Liver (tissue), 9 donors: Measurements from ENCODE around the gene MOB3B. TPM values are rescaled to one million over a fixed set of nuclear protein-coding genes. Genes with fewer than 3 reads are reported as not detected.

Source experiments
- DNase-seq: peaks from one replicate; pipeline ENCODE4 v3.0.0-alpha.2; 2017; ENCODE audit warnings: low spot score
- H3K27ac ChIP-seq, 2 donors: one replicate each; pipeline ENCODE4 v1.7.0; 2013; ENCODE audit warnings: inconsistent platforms in 2 of 2, low read length in 2 of 2, control low read depth in 1 of 2, low read depth in 1 of 2, mild to moderate bottlenecking in 1 of 2
- H3K27me3 ChIP-seq, 4 donors: one replicate each; pipeline versions ENCODE4 v1.6.1 to v1.7.0; 2013; ENCODE audit warnings: low read length in 3 of 4, inconsistent platforms in 1 of 4, mild to moderate bottlenecking in 1 of 4, moderate library complexity in 1 of 4; ENCODE audit not compliant: control insufficient read depth in 4 of 4, insufficient read depth in 4 of 4
- H3K36me3 ChIP-seq, 4 donors: one replicate each; pipeline versions ENCODE4 v1.6.1 to v1.7.0; 2013; ENCODE audit warnings: low read length in 3 of 4, mild to moderate bottlenecking in 3 of 4, low read depth in 1 of 4, moderate library complexity in 1 of 4; ENCODE audit not compliant: control insufficient read depth in 4 of 4, insufficient read depth in 3 of 4
- H3K4me1 ChIP-seq, 4 donors: one replicate each; pipeline versions ENCODE4 v1.6.1 to v1.7.0; 2013; ENCODE audit warnings: low read length in 3 of 4, mild to moderate bottlenecking in 3 of 4, moderate library complexity in 1 of 4; ENCODE audit not compliant: control insufficient read depth in 4 of 4, insufficient read depth in 4 of 4
- H3K4me3 ChIP-seq, 3 donors: one replicate each; pipeline versions ENCODE4 v1.6.1 to v1.7.0; 2013; ENCODE audit warnings: low read length in 3 of 3, control low read depth in 1 of 3, low read depth in 1 of 3, mild to moderate bottlenecking in 1 of 3
- H3K9ac ChIP-seq, 2 donors: one replicate each; pipeline ENCODE4 v1.7.0; 2013; ENCODE audit warnings: low read length in 2 of 2, mild to moderate bottlenecking in 2 of 2, moderate library complexity in 2 of 2, control low read depth in 1 of 2, low read depth in 1 of 2
- H3K9me3 ChIP-seq, 4 donors: one replicate each; pipeline versions ENCODE4 v1.6.1 to v1.7.0; 2013; ENCODE audit warnings: low read length in 3 of 4; ENCODE audit not compliant: control insufficient read depth in 4 of 4
- ATF3 ChIP-seq: IDR thresholded peaks from 2 replicates; pipeline ENCODE4 v1.6.1; 2016; ENCODE audit warnings: antibody characterized with exemption
- CTCF ChIP-seq: fragments of 150-350 bp; IDR thresholded peaks from 2 replicates; pipeline ENCODE4 v1.5.1; 2017; ENCODE audit warnings: improper control_type of control experiment, low read depth, low read length; ENCODE audit not compliant: missing input control
- EGR1 ChIP-seq, 2 donors: IDR thresholded peaks; 2 replicates each; pipeline ENCODE4 v1.6.1; 2016 to 2018; ENCODE audit warnings: antibody characterized with exemption in 2 of 2, low read depth in 2 of 2
- FOXA2 ChIP-seq: IDR thresholded peaks from 2 replicates; pipeline ENCODE4 v1.6.1; 2016; ENCODE audit warnings: antibody characterized with exemption
- GABPA ChIP-seq, 2 donors: IDR thresholded peaks in 1 of 2; conservative IDR thresholded peaks in 1 of 2; 2 replicates each; pipeline ENCODE4 v1.6.1; 2016; ENCODE audit warnings: antibody characterized with exemption in 2 of 2, mild to moderate bottlenecking in 1 of 2, moderate library complexity in 1 of 2
- HNF4G ChIP-seq: IDR thresholded peaks from 2 replicates; pipeline ENCODE4 v1.6.1; 2016; ENCODE audit warnings: antibody characterized with exemption
- JUND ChIP-seq, 2 donors: IDR thresholded peaks; 2 replicates each; pipeline ENCODE4 v1.6.1; 2016; ENCODE audit warnings: antibody characterized with exemption in 2 of 2
- MAX ChIP-seq: IDR thresholded peaks from 2 replicates; pipeline ENCODE4 v1.6.1; 2016; ENCODE audit warnings: antibody characterized with exemption
- NR2F2 ChIP-seq: IDR thresholded peaks from 2 replicates; pipeline ENCODE4 v1.6.1; 2016; ENCODE audit warnings: antibody characterized with exemption
- REST ChIP-seq: IDR thresholded peaks from 2 replicates; pipeline ENCODE4 v1.6.1; 2016; ENCODE audit warnings: antibody characterized with exemption, mild to moderate bottlenecking
- RXRA ChIP-seq, 2 donors: IDR thresholded peaks; 2 replicates each; pipeline ENCODE4 v1.6.1; 2017 to 2018; ENCODE audit warnings: antibody characterized with exemption in 2 of 2, mild to moderate bottlenecking in 1 of 2
- SP1 ChIP-seq: IDR thresholded peaks from 2 replicates; pipeline ENCODE4 v1.6.1; 2018; ENCODE audit warnings: antibody characterized with exemption, mild to moderate bottlenecking
- TAF1 ChIP-seq: conservative IDR thresholded peaks from 2 replicates; pipeline ENCODE4 v1.6.1; 2016; ENCODE audit warnings: antibody characterized with exemption, mild to moderate bottlenecking
- YY1 ChIP-seq: IDR thresholded peaks from 2 replicates; pipeline ENCODE4 v1.6.1; 2016; ENCODE audit warnings: antibody characterized with exemption, mild to moderate bottlenecking
- ZBTB33 ChIP-seq: IDR thresholded peaks from 2 replicates; pipeline ENCODE4 v1.6.1; 2016; ENCODE audit warnings: antibody characterized with exemption
- WGBS: extraction: QIAGEN DNeasy Blood & Tissue Kit; methylation state at CpG from one replicate; pipeline ENCODE4 v1.1.7; 2013; 5-methylcytosine and 5-hydroxymethylcytosine counted together
- polyA plus RNA-seq, 2 donors: library from polyadenylated mRNA; stranded (reverse) in 1 of 2; unstranded in 1 of 2; fragments of 200-250 nt in 1 of 2; fragments of >200 nt in 1 of 2; fragmentation: Nextera tagmentation in 1 of 2; extraction: Ambion mirVana in 1 of 2; gene quantifications; one replicate each; pipeline versions ENCODE4 v1.2.1 to v1.2.3, GENCODE V29; 2013 to 2015
- total RNA-seq, 2 donors: library from RNA; depleted of rRNA; stranded (reverse); fragments of >200 nt; gene quantifications; one replicate each; pipeline ENCODE4 v1.2.3, GENCODE V29; 2014
- donor health status: healthy.
- donor health status: healthy.
- donor health status: healthy.
- donor health status: healthy.
- donor health status: healthy.

MOB3B gene
- total and polyA plus RNA-seq, 4 donors = 0.36 to 1.1 (median 0.76) TPM

- H3K9ac ChIP-seq = no peak overlapping the region
- H3K4me3 ChIP-seq = no peak overlapping the region
- no peak for DNase-seq
- H3K36me3 ChIP-seq = no peaks in the 10 kb centered on the region
- no peaks in the 10 kb centered on the region for H3K9me3 ChIP-seq
- no peak overlapping the region for H3K27ac ChIP-seq
- H3K4me1 ChIP-seq = no peaks in the 10 kb centered on the region
- no peaks in the 10 kb centered on the region for H3K27me3 ChIP-seq
- no peak for TF ChIP-seq HNF4G
- TF ChIP-seq GABPA (IDR thresholded peaks at IDR 0.05 in 1 of 2, conservative IDR thresholded peaks at IDR 0.05 in 1 of 2) = no peak
- no peak for TF ChIP-seq JUND (IDR thresholded peaks at IDR 0.05)
- no peak for TF ChIP-seq REST
- TF ChIP-seq ZBTB33 = no peak
- TF ChIP-seq TAF1 = no peak
- no peak for TF ChIP-seq RXRA (IDR thresholded peaks at IDR 0.05)
- no peak for TF ChIP-seq EGR1 (IDR thresholded peaks at IDR 0.05; ENCODE audit: low read depth in 2 of 2)
- TF ChIP-seq YY1 = no peak
- 96% methylated on average over 6 of the region's 6 CpGs for WGBS
These were observed 46.0 kb downstream of the MOB3B start for GRCh38 chr9:27483576-27483975.

- no peaks in the 10 kb centered on the region for H3K4me1 ChIP-seq
- TF ChIP-seq GABPA (IDR thresholded peaks at IDR 0.05 in 1 of 2, conservative IDR thresholded peaks at IDR 0.05 in 1 of 2) (no peak), NR2F2 (no peak), MAX (no peak), REST (no peak), EGR1 (IDR thresholded peaks at IDR 0.05; ENCODE audit: low read depth in 2 of 2) (no peak), CTCF (no peak), RXRA (IDR thresholded peaks at IDR 0.05) (no peak), ZBTB33 (no peak), FOXA2 (no peak), TAF1 (no peak), HNF4G (no peak), SP1 (no peak), ATF3 (no peak)
- no peak overlapping the region for H3K4me3 ChIP-seq
- H3K9ac ChIP-seq = no peak overlapping the region
- no peak for DNase-seq
- H3K27ac ChIP-seq = no peak overlapping the region
- no peaks in the 10 kb centered on the region for H3K27me3 ChIP-seq
- WGBS = 90% methylated on average over 2 of the region's 2 CpGs
- no peaks in the 10 kb centered on the region for H3K9me3 ChIP-seq
- H3K36me3 ChIP-seq = no peaks in the 10 kb centered on the region
These were observed 46.9 kb downstream of the MOB3B start for GRCh38 chr9:27482709-27483108.
